Measurements from ENCODE around the gene PRAMEF2. TPM values are rescaled to one million over a fixed set of nuclear protein-coding genes. Genes with fewer than 3 reads are reported as not detected.
"Not testable (repeated sequence)": the region's sequence is repeated elsewhere in the genome, so short reads cannot be mapped to it uniquely, and the experiment has no call there.

The PRAMEF2 gene
- total and polyA plus RNA-seq, 9 of the 15 experiments (the other 6 are each of a cell fraction or from before 2014, with no cell fraction given) = not detected

DNA sequence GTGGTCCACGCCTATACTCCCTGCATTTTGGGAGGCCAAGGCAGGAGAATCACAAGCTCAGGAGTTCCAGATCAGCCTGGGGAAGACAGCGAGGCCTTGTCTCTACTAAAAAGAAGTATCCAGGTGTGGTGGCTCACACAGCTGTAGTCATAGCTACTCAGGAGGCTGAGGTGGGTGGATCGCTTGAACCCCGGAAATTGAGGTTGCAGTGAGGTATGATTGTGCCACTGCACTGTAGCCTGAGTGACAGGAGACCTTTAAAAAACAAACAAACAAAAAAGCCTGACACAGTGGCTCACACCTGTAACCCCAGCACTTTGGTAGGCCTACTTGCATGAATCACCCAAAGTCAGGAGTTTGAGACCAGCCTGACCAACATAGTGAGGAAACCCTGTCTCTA, 21.6 kb downstream of the PRAMEF2 start:
- H3K4me3 ChIP-seq; H4K20me1 ChIP-seq (replicated peaks; ENCODE audit: control insufficient read depth, insufficient read depth, low read length); H3K4me1 ChIP-seq (replicated peaks in 1 of 2; ENCODE audit: control insufficient read depth in 2 of 2, insufficient read depth in 2 of 2, low read length in 2 of 2); H3K4me2 ChIP-seq (ENCODE audit: insufficient read depth, low read length); H3K27ac ChIP-seq (ENCODE audit: extremely low read depth, low read depth, low read length); H2AFZ ChIP-seq (ENCODE audit: low read depth, low read length); POLR2A ChIA-PET; H3K9ac ChIP-seq (ENCODE audit: insufficient read depth in 1 of 2, low read depth in 2 of 2, low read length in 2 of 2); H3K9me1 ChIP-seq (ENCODE audit: control insufficient read depth, insufficient read depth, low read length); in situ Hi-C loops (cut with MboI); DNase-seq (ENCODE audit: extremely low read depth in 1 of 4, low spot score in 3 of 4); intact Hi-C loops (cut with micrococcal nuclease); H3K79me2 ChIP-seq (ENCODE audit: control insufficient read depth, insufficient read depth, low read length); H3K36me3 ChIP-seq (ENCODE audit: control insufficient read depth, insufficient read depth, low read length); BruUV-seq (replicated peaks); H3K9me3 ChIP-seq (replicated peaks; ENCODE audit: control insufficient read depth, insufficient read depth, low read depth, low read length); ATAC-seq; CTCF ChIA-PET (ENCODE audit: low intra/inter-chr PET ratio); H3K27me3 ChIP-seq (ENCODE audit: control insufficient read depth in 2 of 2, insufficient read depth in 2 of 2, low read length in 2 of 2); FAIRE-seq: not testable (repeated sequence)
- WGBS (ENCODE audit: insufficient coverage, low coverage, missing lambda C conversion rate) = 0% methylated on average over 3 of the region's 4 CpGs

DNA sequence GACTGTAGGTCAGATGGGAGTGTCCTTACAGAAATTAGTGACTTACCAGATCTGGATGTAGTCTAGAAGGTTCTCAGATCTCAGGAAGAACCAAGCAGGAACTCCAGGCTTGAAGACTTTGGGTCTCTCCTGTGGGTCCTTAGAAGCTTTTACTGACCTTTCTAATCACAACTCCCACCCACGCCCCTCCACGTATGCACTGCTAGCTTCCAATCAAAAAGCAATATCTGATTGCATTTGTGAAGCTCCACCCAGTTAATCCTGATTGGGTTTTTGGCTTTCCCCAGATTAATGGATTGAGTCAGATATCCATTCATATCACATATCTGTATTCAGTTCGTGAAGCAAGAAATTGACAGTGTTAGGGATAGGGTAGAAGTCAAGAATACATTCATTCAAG, 29.2 kb downstream of the PRAMEF2 start, which contains the start of gene PRAMEF4:
PRAMEF4 (minus strand) TSS at position 101 of the 400 bp plus-strand sequence. CDS start 2,807 bp downstream, outside the sequence.
- H3K36me3 ChIP-seq (ENCODE audit: control insufficient read depth, insufficient read depth, low read length); H3K9ac ChIP-seq (ENCODE audit: insufficient read depth in 1 of 2, low read depth in 2 of 2, low read length in 2 of 2); POLR2A ChIA-PET; H2AFZ ChIP-seq (ENCODE audit: low read depth, low read length); H3K4me2 ChIP-seq (ENCODE audit: insufficient read depth, low read length); H3K27ac ChIP-seq (ENCODE audit: extremely low read depth, low read depth, low read length); H3K4me3 ChIP-seq; H3K9me1 ChIP-seq (ENCODE audit: control insufficient read depth, insufficient read depth, low read length); H3K27me3 ChIP-seq (ENCODE audit: control insufficient read depth in 2 of 2, insufficient read depth in 2 of 2, low read length in 2 of 2); H3K9me3 ChIP-seq (replicated peaks; ENCODE audit: control insufficient read depth, insufficient read depth, low read depth, low read length); FAIRE-seq; DNase-seq (ENCODE audit: extremely low read depth in 1 of 4, low spot score in 3 of 4); intact Hi-C loops (cut with micrococcal nuclease); BruUV-seq (replicated peaks); CTCF ChIA-PET (ENCODE audit: low intra/inter-chr PET ratio); H4K20me1 ChIP-seq (replicated peaks; ENCODE audit: control insufficient read depth, insufficient read depth, low read length); H3K4me1 ChIP-seq (replicated peaks in 1 of 2; ENCODE audit: control insufficient read depth in 2 of 2, insufficient read depth in 2 of 2, low read length in 2 of 2); ATAC-seq; H3K79me2 ChIP-seq (ENCODE audit: control insufficient read depth, insufficient read depth, low read length): not testable (repeated sequence)
- in situ Hi-C loops (cut with MboI) = loop anchor here (5.0 kb wide), 1 partner anchor 54 kb away; the partner anchor contains the start of gene PRAMEF11
- WGBS (ENCODE audit: insufficient coverage, low coverage, missing lambda C conversion rate) = 6% methylated on average over 3 of the region's 3 CpGs

DNA sequence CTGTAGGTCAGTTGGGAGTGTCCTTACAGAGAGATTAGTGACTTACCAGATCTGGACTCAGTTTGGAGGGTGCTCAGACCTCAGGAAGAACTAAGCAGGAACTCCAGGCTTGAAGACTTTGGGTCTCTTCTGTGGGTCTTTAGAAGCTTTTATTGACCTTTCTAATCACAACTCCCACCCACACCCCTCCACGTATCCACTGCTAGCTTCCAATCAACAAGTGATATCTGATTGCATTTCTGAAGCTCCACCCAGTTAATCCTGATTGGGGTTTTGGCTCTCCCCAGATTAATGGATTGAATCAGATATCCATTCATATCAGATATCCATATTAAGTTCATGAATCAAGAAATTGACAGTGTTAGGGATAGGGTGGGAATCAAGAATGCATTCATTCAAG, 41.3 kb downstream of the PRAMEF2 start, which contains the start of gene PRAMEF10:
PRAMEF10 (minus strand) TSS at position 101 of the 400 bp plus-strand sequence. CDS start 2,423 bp downstream, outside the sequence.
- H3K4me2 ChIP-seq (ENCODE audit: insufficient read depth, low read length); H3K4me1 ChIP-seq (replicated peaks in 1 of 2; ENCODE audit: control insufficient read depth in 2 of 2, insufficient read depth in 2 of 2, low read length in 2 of 2); H3K4me3 ChIP-seq; FAIRE-seq; ATAC-seq; H3K9ac ChIP-seq (ENCODE audit: insufficient read depth in 1 of 2, low read depth in 2 of 2, low read length in 2 of 2); DNase-seq (ENCODE audit: extremely low read depth in 1 of 4, low spot score in 3 of 4); H4K20me1 ChIP-seq (replicated peaks; ENCODE audit: control insufficient read depth, insufficient read depth, low read length); BruUV-seq (replicated peaks); H3K79me2 ChIP-seq (ENCODE audit: control insufficient read depth, insufficient read depth, low read length); H2AFZ ChIP-seq (ENCODE audit: low read depth, low read length); POLR2A ChIA-PET; H3K36me3 ChIP-seq (ENCODE audit: control insufficient read depth, insufficient read depth, low read length); H3K9me1 ChIP-seq (ENCODE audit: control insufficient read depth, insufficient read depth, low read length); H3K27me3 ChIP-seq (ENCODE audit: control insufficient read depth in 2 of 2, insufficient read depth in 2 of 2, low read length in 2 of 2); in situ Hi-C loops (cut with MboI); H3K27ac ChIP-seq (ENCODE audit: extremely low read depth, low read depth, low read length); H3K9me3 ChIP-seq (replicated peaks; ENCODE audit: control insufficient read depth, insufficient read depth, low read depth, low read length); CTCF ChIA-PET (ENCODE audit: low intra/inter-chr PET ratio); intact Hi-C loops (cut with micrococcal nuclease): not testable (repeated sequence)
- WGBS (ENCODE audit: insufficient coverage, low coverage, missing lambda C conversion rate) = no CpG with 5 or more reads among the region's 1 CpG

DNA sequence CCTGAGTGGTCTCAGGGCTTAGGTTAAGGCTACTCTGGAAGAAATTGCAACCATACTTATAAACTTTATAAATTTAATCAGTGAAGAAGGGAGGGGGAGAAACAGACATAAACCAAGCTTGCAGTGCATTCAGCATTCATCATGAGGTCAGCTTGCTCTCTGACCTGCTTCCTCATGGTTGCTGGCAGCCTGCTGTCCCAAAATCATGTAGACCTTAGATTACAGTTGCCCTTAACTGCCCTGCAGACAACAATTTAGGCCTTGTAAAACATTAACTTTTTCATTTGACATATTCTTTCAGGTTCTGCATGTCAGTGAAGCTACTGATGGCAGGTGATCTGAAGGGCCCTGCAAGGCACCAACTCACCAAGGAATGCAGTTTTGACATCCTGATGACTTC, 42.3 kb downstream of the PRAMEF2 start:
- H3K4me3 ChIP-seq; H3K4me1 ChIP-seq (replicated peaks in 1 of 2; ENCODE audit: control insufficient read depth in 2 of 2, insufficient read depth in 2 of 2, low read length in 2 of 2); H3K9me3 ChIP-seq (replicated peaks; ENCODE audit: control insufficient read depth, insufficient read depth, low read depth, low read length); H3K79me2 ChIP-seq (ENCODE audit: control insufficient read depth, insufficient read depth, low read length); H3K4me2 ChIP-seq (ENCODE audit: insufficient read depth, low read length); CTCF ChIA-PET (ENCODE audit: low intra/inter-chr PET ratio); H3K9ac ChIP-seq (ENCODE audit: insufficient read depth in 1 of 2, low read depth in 2 of 2, low read length in 2 of 2); H3K27ac ChIP-seq (ENCODE audit: extremely low read depth, low read depth, low read length); intact Hi-C loops (cut with micrococcal nuclease); DNase-seq (ENCODE audit: extremely low read depth in 1 of 4, low spot score in 3 of 4); H3K36me3 ChIP-seq (ENCODE audit: control insufficient read depth, insufficient read depth, low read length); in situ Hi-C loops (cut with MboI); POLR2A ChIA-PET; BruUV-seq (replicated peaks); ATAC-seq; H4K20me1 ChIP-seq (replicated peaks; ENCODE audit: control insufficient read depth, insufficient read depth, low read length); H3K9me1 ChIP-seq (ENCODE audit: control insufficient read depth, insufficient read depth, low read length); FAIRE-seq; H3K27me3 ChIP-seq (ENCODE audit: control insufficient read depth in 2 of 2, insufficient read depth in 2 of 2, low read length in 2 of 2); H2AFZ ChIP-seq (ENCODE audit: low read depth, low read length): not testable (repeated sequence)
